Lower lobe of right lung (tissue), 2 donors: ENCODE measurements around the gene PRKAR1B. TPM values are rescaled to one million over a fixed set of nuclear protein-coding genes. Genes with fewer than 3 reads are reported as not detected.

Experiments
- ATAC-seq, 2 donors: fragments of 200-7000 bp; cut with Tn5 transposase; one replicate each; pipeline ENCODE4 v1.9.1; 2020 to 2022; ENCODE audit warnings: mild to moderate bottlenecking in 2 of 2, moderate library complexity in 2 of 2
- DNase-seq: peaks from one replicate; pipeline ENCODE4 v3.0.0-alpha.2; 2020
- H3K27ac ChIP-seq: fragments of 200-600 bp; one replicate; pipeline ENCODE4 v1.8.0; 2022
- H3K27me3 ChIP-seq: fragments of 200-600 bp; one replicate; pipeline ENCODE4 v1.8.0; 2022; ENCODE audit warnings: low read depth
- H3K36me3 ChIP-seq: fragments of 200-600 bp; one replicate; pipeline ENCODE4 v1.8.0; 2022; ENCODE audit warnings: mild to moderate bottlenecking
- H3K4me1 ChIP-seq: fragments of 200-600 bp; one replicate; pipeline ENCODE4 v1.8.0; 2022
- H3K4me3 ChIP-seq: fragments of 200-600 bp; one replicate; pipeline ENCODE4 v1.8.0; 2022; ENCODE audit warnings: mild to moderate bottlenecking
- H3K9me3 ChIP-seq: fragments of 200-600 bp; one replicate; pipeline ENCODE4 v1.8.0; 2022
- CTCF ChIP-seq: fragments of 200-600 bp; IDR thresholded peaks from one replicate; pipeline ENCODE4 v1.8.0; 2022; ENCODE audit warnings: antibody characterized with exemption, mild to moderate bottlenecking
- intact Hi-C: fragments of 100-400 bp; cut with DNase I; formaldehyde crosslinking; loops from one replicate; pipeline ENCODE4 v1.11.0; 2022
- total RNA-seq: library from RNA; stranded (reverse); fragmentation: NEBNext Ultra II Directional; extraction: Animal tissue kit (Norgen Biotek cat#: 25700); gene quantifications from one replicate; pipeline ENCODE4 v1.2.1, GENCODE V29; 2021
- donor health status: DM: no; HTN: yes; CAD: no; lungs with severe emphysema.

PRKAR1B gene
- total RNA-seq, 1 donor from 2014 or later, result 16.8 TPM

DNA sequence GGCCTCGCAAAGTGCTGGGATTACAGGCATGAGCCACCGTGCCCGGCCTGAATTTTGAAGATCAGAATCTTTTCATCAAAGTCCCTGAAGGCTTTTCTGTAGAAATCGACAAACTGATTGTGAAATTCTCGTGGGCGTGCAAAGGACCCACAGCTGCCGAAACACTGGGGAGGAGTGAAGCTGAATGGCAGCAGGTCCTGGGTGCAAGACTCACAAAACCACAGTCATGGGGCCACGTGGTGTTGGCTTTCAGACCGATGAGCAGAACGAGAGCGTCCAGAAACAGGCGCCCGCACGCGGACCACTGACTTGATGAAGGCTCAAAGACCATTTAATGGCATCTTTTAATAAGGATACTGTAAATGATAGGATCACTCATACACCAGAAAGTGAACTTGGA lies 24.7 kb upstream of the PRKAR1B start:
- no peaks in the 10 kb centered on the region for H3K27me3 ChIP-seq
- no peak for TF ChIP-seq CTCF
- H3K4me1 ChIP-seq, result no peaks in the 10 kb centered on the region
- no peak for ATAC-seq
- no peak overlapping the region for H3K27ac ChIP-seq
- H3K4me3 ChIP-seq, result no peak overlapping the region
- intact Hi-C loops, result no loop called here
- H3K9me3 ChIP-seq, result no peaks in the 10 kb centered on the region
- DNase-seq, result peak; percentile 23
- H3K36me3 ChIP-seq, result peaks cover 44% of the 10 kb centered on the region

GRCh38 chr7:750111-750905 lies 23.2 kb upstream of the PRKAR1B start:
- TF ChIP-seq CTCF, result no peak
- ATAC-seq (no peak), DNase-seq (peak; percentile 32)
- H3K27ac ChIP-seq, result no peak overlapping the region
- intact Hi-C loops, result no loop called here
- H3K4me1 ChIP-seq, result no peaks in the 10 kb centered on the region
- H3K9me3 ChIP-seq, result no peaks in the 10 kb centered on the region
- H3K4me3 ChIP-seq, result no peak overlapping the region
- H3K36me3 ChIP-seq, result peaks cover 40% of the 10 kb centered on the region
- no peaks in the 10 kb centered on the region for H3K27me3 ChIP-seq

GRCh38 chr7:749140-749551 lies 22.1 kb upstream of the PRKAR1B start:
- H3K4me1 ChIP-seq, result no peaks in the 10 kb centered on the region
- peak; percentile 31 for DNase-seq
- no peak for TF ChIP-seq CTCF
- no peak for ATAC-seq
- peaks cover 28% of the 10 kb centered on the region for H3K36me3 ChIP-seq
- intact Hi-C loops, result no loop called here
- no peaks in the 10 kb centered on the region for H3K9me3 ChIP-seq
- H3K4me3 ChIP-seq, result no peak overlapping the region
- H3K27me3 ChIP-seq, result no peaks in the 10 kb centered on the region
- H3K27ac ChIP-seq, result no peak overlapping the region

DNA sequence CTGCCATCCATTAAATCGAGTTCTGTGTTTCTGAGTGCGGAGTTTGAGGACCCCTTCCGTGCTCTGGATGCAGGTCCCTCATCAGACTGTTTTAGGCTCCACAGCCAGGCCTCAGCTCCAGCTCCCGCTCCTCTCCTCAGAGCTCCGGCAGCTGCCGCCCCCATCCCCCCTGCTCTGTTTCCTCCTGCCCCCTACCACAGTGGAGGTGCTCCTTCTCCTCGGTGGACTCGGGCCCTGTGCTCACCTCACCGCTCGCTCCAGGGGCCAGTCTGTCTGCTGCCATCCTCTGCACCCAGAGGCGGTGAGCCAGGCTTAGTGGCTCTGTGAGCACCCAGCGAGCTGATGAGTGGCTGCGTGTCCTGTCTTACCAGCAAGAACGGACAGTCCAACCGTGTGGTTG lies 21.4 kb upstream of the PRKAR1B start:
- TF ChIP-seq CTCF, result no peak
- H3K27me3 ChIP-seq, result no peaks in the 10 kb centered on the region
- no peaks in the 10 kb centered on the region for H3K4me1 ChIP-seq
- intact Hi-C loops, result no loop called here
- no peak overlapping the region for H3K27ac ChIP-seq
- DNase-seq, result peak; percentile 24
- no peak overlapping the region for H3K4me3 ChIP-seq
- ATAC-seq, result no peak
- peaks cover 26% of the 10 kb centered on the region for H3K36me3 ChIP-seq
- H3K9me3 ChIP-seq, result no peaks in the 10 kb centered on the region

- no peak overlapping the region for H3K4me3 ChIP-seq
- ATAC-seq (no peak), DNase-seq (peak; percentile 2)
- intact Hi-C loops, result no loop called here
- no peak for TF ChIP-seq CTCF
- H3K4me1 ChIP-seq, result no peaks in the 10 kb centered on the region
- peaks cover 15% of the 10 kb centered on the region for H3K36me3 ChIP-seq
- no peaks in the 10 kb centered on the region for H3K27me3 ChIP-seq
- H3K9me3 ChIP-seq, result no peaks in the 10 kb centered on the region
- no peak overlapping the region for H3K27ac ChIP-seq
These were observed 20.1 kb upstream of the PRKAR1B start for GRCh38 chr7:747186-747585.
